Activated CD8-positive, alpha-beta memory T cell treated with anti-CD3 and anti-CD28 coated beads for 36 hours (primary cell): ENCODE measurements around the gene TAF4B. TPM values are rescaled to one million over a fixed set of nuclear protein-coding genes. Genes with fewer than 3 reads are reported as not detected.
"Not testable (repeated sequence)": the region's sequence is repeated elsewhere in the genome, so short reads cannot be mapped to it uniquely, and the experiment has no call there.

Experiments used
- CTCF ChIA-PET: fragments of 350-600 bp; sonication (Branson Sonifier 250); formaldehyde crosslinking; loops from one replicate; lab custom pipeline; 2021; ENCODE audit warnings: antibody characterized with exemption; lab: Charles Lee
- POLR2A ChIA-PET: fragments of 350-600 bp; sonication (Branson Sonifier 250); formaldehyde crosslinking; loops from one replicate; lab custom pipeline; 2021; ENCODE audit warnings: antibody characterized with exemption; lab: Charles Lee
- total RNA-seq, 2 experiments: library from RNA; stranded (reverse); gene quantifications; one replicate each; pipeline ENCODE4 v1.2.3, GENCODE V29; 2021

TAF4B gene
- total RNA-seq, 2 experiments from 2014 or later, result 17.8 to 19.1 TPM

- CTCF ChIA-PET, result no interaction called here
- POLR2A ChIA-PET, result no interaction called here
Measured at GRCh38 chr18:26409091-26409490, 182.8 kb downstream of the TAF4B start.

DNA sequence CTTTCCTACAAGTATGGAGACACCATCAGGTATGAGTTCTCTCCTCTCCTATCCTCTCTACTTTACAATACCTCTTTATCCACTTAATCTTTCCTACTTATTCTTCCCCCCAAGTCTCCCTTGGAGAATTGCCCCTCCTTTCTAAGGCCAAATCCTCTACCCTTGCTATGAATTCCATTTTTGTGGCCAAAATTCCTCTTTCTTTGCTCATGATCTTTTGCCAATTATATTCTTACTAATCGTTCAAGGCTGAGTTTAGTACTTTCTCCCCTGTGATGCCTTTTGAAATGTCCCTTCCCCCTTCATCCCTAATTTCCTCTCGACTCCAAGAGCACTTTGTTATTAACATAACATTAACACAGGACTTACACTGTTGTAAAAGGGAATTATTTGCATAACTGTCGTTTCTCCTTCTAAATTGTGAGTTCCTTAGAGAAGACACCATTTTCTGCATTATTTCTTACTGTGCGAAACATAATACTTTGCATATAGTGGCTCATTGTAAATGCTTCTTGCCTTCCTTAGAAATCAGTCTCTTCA lies 188.7 kb downstream of the TAF4B start:
- CTCF ChIA-PET, result no interaction called here

DNA sequence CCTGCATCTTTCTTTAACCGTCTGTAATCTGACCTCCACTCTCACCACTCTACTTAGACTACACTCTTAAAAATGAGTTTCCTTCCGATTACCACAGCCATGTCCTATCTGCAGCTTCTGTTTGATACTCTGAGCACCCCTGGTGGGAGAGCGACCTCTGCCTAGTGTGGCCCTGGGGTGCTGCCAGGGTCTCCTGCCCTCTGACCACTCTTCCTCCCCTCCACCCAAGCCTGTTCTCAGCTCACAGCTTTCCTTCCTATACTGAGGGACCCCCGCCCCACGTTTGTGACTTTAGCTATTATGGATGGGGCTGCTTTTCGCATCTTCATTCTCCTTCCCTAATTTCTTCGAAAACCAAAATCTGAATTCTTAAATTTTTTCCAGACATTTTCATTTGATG lies 189.4 kb downstream of the TAF4B start:
- POLR2A ChIA-PET, result no interaction called here

More for the DNA sequence above, 188.7 kb downstream of the TAF4B start:
- POLR2A ChIA-PET, result no interaction called here

DNA sequence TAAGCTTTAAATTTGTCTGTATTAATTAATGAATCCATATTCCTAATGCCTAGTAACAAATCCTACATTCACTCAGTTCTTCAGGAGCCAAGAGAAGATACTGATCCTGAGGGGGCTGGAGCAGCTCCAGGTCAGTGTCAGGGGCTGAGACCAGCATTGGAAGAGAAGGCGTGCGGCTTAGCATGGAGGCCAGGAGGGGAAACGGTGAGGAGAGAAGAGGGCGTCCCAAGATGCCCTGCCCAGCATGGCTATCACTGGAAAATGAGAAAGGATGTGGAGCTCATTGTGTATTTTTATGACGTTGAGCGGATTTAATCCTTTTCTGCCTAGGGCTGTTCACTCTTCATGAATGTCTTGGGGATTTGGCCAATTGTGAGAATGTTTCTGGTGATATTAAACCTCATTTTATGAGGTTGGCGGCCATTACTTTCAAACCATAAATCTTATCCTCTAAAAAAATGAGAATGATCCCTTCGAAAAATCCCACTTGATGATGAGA lies 190.5 kb downstream of the TAF4B start:
- ChIA-PET CTCF (no interaction called here), POLR2A (no interaction called here)

More for the DNA sequence above, 189.4 kb downstream of the TAF4B start:
- CTCF ChIA-PET, result no interaction called here

- POLR2A ChIA-PET, result no interaction called here
- CTCF ChIA-PET, result no interaction called here
Measured at GRCh38 chr18:26417190-26417589, 190.9 kb downstream of the TAF4B start.

GRCh38 chr18:26418225-26418624 lies 192.0 kb downstream of the TAF4B start:
- CTCF ChIA-PET, result no interaction called here
- POLR2A ChIA-PET, result no interaction called here

DNA sequence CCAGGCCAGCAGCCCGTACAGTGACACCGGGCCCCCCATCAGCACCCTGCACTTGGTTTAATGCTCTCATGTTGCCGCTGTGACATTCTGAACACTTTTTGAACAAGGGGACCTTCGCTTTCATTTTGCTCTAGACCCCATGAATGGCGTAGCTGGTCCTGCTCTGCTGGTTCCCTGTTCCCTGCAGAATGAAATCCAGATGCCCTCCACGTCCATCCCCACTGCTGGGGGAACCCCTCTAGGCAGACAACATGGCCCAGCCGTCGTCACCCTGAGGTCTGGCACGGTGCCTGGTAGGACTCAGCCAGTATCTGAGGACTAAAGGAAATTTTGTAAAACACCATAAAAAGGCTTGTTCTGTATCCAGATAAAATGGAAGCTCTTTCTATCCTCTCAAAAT lies 193.5 kb downstream of the TAF4B start:
- ChIA-PET POLR2A (no interaction called here), CTCF (interaction anchor here (0.7 kb wide), 1 partner anchor 417 kb away, joined by 3 read pairs; no protein-coding TSS in a partner anchor)

GRCh38 chr18:26421503-26421902 lies 195.3 kb downstream of the TAF4B start:
- ChIA-PET CTCF (no interaction called here), POLR2A (no interaction called here)

- ChIA-PET POLR2A (no interaction called here), CTCF (no interaction called here)
Measured at GRCh38 chr18:26421931-26422330, 195.7 kb downstream of the TAF4B start.

DNA sequence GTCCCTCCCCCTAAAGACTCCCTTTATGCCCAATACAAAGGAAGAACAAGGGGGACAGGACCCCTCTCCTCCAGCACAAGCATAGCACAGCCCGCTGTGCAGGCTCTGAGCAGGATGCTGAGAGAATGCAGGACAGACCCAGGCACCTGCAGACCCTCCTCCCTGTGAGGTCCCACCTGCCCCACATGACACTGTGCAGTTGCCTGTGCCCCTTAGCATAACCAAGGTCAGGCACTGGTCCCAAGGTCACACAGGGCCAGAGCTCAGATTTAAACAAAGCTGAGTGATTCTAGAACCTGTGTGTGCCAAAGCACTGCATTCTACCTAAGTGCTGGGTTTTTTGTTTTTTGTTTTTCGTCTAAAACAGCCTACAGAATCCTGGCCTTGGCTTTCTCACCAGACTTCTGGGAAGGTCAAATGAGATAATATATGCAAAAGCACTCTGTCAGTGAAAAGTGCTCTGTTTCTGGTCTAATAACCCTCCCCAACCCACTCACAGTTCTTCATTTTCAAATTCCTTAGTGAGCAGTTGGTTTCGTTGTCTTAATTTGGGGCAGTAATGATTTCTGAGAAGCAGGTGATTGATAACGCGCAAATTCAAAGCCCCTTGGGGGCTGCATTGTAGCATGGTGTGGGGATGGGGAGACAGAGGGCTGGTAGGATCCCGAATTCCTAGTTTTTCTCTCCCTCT lies 196.4 kb downstream of the TAF4B start:
- ChIA-PET CTCF (interaction anchor here (0.6 kb wide), 1 partner anchor 334 kb away, joined by 3 read pairs; no protein-coding TSS in a partner anchor), POLR2A (no interaction called here)

GRCh38 chr18:26424428-26425147 lies 198.3 kb downstream of the TAF4B start:
- CTCF ChIA-PET, result no interaction called here

DNA sequence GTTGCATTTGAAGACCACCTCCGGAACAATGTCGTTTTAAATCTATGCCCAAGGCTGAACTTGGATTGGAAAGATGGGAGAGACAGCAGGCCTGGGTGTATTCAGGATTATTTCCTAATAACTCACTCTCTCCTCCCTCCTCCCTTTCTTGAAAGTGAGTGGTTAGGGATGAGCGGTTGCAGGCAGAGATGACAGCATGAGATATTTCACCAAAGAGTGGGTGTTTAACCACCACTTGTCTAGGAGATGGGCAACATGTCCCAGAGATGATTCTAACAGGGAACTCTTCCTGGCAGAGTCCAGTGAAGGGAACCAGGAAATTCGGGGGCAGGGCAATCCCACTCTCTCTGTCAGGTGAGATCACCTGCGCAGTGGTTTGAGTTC lies 198.9 kb downstream of the TAF4B start:
- POLR2A ChIA-PET, result no interaction called here
- CTCF ChIA-PET, result no interaction called here

More at GRCh38 chr18:26424428-26425147, 198.3 kb downstream of the TAF4B start:
- POLR2A ChIA-PET, result no interaction called here

- ChIA-PET POLR2A (no interaction called here), CTCF (no interaction called here)
Measured at GRCh38 chr18:26429535-26430226, 203.4 kb downstream of the TAF4B start.

DNA sequence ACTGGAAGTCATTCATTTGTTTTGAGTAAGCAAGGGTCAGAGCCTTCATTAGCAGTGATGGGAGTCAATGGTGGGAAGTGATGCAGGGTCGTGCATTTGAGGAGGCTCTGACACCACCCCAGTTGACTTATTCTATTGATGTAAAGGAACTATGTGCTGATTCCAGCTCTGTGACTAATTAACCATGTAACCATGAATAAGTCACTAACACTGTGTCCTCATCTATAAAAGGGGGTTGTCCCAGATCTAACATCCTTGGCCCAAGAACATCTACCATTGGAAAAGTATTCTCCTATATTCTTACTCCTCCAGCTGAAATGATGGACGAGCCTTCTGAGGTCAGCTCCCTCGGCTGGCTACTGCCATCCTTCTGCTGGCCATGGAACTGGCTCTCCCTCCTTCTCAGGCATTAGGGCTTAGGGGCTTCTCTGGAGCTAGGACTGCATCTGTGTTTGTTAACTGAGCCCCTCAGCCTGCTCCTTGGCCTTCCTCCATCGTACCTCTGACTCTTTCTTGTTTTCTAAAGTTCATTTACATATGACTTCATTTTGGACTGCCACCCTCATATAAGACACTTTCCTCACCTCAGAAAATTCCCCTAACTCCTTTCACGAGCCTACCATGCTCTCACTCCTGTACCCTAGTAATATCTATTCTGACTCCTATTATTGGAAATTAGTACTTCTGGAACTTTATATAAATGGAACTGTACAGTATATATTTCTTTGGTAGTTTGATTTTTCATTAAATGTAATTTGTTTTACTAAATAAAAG lies 206.6 kb downstream of the TAF4B start:
- CTCF ChIA-PET, result no interaction called here
- POLR2A ChIA-PET, result no interaction called here

GRCh38 chr18:26434887-26435286 lies 208.6 kb downstream of the TAF4B start:
- ChIA-PET POLR2A (no interaction called here), CTCF (no interaction called here)

DNA sequence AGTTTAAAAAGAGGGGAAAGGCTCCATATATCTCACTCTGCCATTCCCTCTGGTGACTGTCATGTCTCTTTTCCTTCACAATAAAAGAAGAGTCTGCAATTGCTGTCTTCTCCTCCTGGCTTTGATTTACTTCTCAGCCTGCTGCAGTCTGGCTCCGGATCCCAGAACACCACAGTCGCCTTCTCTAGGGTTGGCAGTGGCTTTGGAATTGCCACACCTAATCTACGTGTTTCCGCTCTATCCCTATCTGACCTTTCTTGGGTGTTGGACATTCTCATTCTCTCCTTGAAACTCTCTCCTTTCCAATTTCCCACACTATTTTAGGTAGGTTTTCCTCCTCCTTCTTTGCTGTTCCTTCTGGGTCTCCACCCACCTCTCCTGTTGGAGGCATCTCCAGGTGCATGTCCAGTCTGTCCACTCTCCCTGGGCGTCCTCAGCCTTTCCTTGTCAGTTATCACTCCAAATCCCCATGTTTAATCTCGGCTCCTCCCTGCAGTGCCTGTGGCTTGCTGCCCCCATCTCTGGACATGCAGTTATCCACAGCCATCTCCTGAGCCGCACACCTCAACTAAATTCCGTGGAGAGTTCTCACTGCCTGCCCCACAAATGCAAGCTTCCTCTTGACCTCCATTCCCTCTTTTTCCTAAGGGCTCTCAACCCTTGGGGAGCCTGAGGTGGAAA lies 209.3 kb downstream of the TAF4B start:
- POLR2A ChIA-PET, result no interaction called here
- CTCF ChIA-PET, result no interaction called here

- POLR2A ChIA-PET, result no interaction called here
- CTCF ChIA-PET, result no interaction called here
Measured at GRCh38 chr18:26436176-26437051, 210.2 kb downstream of the TAF4B start.

GRCh38 chr18:26437634-26438033 lies 211.4 kb downstream of the TAF4B start:
- POLR2A ChIA-PET, CTCF ChIA-PET: not testable (repeated sequence)
